GM19193 (cell line): Measurements from ENCODE around the gene CSTA.

Experiments used
- POLR2A ChIP-seq: IDR thresholded peaks from 4 replicates; pipeline ENCODE4 v1.6.1; 2011; ENCODE audit not compliant: insufficient read depth, insufficient read length; ENCODE audit errors: extremely low read depth

CSTA gene

GRCh38 chr3:122312826-122313225 lies 12.2 kb upstream of the CSTA start:
- no peak for TF ChIP-seq POLR2A

- no peak for TF ChIP-seq POLR2A
Observed at GRCh38 chr3:122313281-122313680, 11.8 kb upstream of the CSTA start.

- TF ChIP-seq POLR2A = no peak
Observed at GRCh38 chr3:122314228-122314876, 10.7 kb upstream of the CSTA start.

- TF ChIP-seq POLR2A = no peak
Observed at GRCh38 chr3:122315619-122316018, 9.4 kb upstream of the CSTA start.

- TF ChIP-seq POLR2A = no peak
Observed at GRCh38 chr3:122316368-122316767, 8.7 kb upstream of the CSTA start.

GRCh38 chr3:122318620-122319019 lies 6.4 kb upstream of the CSTA start:
- TF ChIP-seq POLR2A = no peak

GRCh38 chr3:122322095-122323075 lies 2.7 kb upstream of the CSTA start:
- no peak for TF ChIP-seq POLR2A

- no peak for TF ChIP-seq POLR2A
Observed at GRCh38 chr3:122325769-122326168, 721 bp downstream of the CSTA start.

GRCh38 chr3:122331886-122332285 lies 6.8 kb downstream of the CSTA start:
- no peak for TF ChIP-seq POLR2A

- TF ChIP-seq POLR2A = no peak
Observed at GRCh38 chr3:122332551-122332950, 7.5 kb downstream of the CSTA start.

- TF ChIP-seq POLR2A = no peak
Observed at GRCh38 chr3:122342803-122343202, 17.8 kb downstream of the CSTA start.

- no peak for TF ChIP-seq POLR2A
Observed at GRCh38 chr3:122343654-122344053, 18.6 kb downstream of the CSTA start.

- no peak for TF ChIP-seq POLR2A
Observed at GRCh38 chr3:122349171-122349570, 24.1 kb downstream of the CSTA start.

GRCh38 chr3:122350814-122351418 lies 25.9 kb downstream of the CSTA start:
- TF ChIP-seq POLR2A = no peak

- TF ChIP-seq POLR2A = no peak
Observed at GRCh38 chr3:122351612-122352011, 26.6 kb downstream of the CSTA start.
